Vagina (tissue), 2 donors: Measurements from ENCODE around the gene KLC1.

Source experiments
- CTCF ChIP-seq, 3 experiments: fragments of 450-650 bp in 2 of 3; fragments of 200-600 bp in 1 of 3; sonication (generic) in 1 of 3; IDR thresholded peaks; one replicate each; pipeline ENCODE4 v1.5.1; 2017 to 2019; ENCODE audit warnings: antibody characterized with exemption in 3 of 3, mild to moderate bottlenecking in 2 of 3, moderate library complexity in 2 of 3
- POLR2A ChIP-seq, 2 donors: fragments of 450-650 bp; IDR thresholded peaks; one replicate each; pipeline ENCODE4 v1.6.1; 2017; ENCODE audit warnings: antibody characterized with exemption in 2 of 2, mild to moderate bottlenecking in 2 of 2, moderate library complexity in 2 of 2
- POLR2AphosphoS5 ChIP-seq, 2 donors: sonication (generic); formaldehyde crosslinking; IDR thresholded peaks; one replicate each; pipeline ENCODE4 v1.9.0; 2017; ENCODE audit warnings: antibody characterized with exemption in 2 of 2, mild to moderate bottlenecking in 2 of 2, low read depth in 1 of 2; ENCODE audit not compliant: insufficient read depth in 1 of 2

GRCh38 chr14:103680491-103681231 lies 51.6 kb downstream of the KLC1 start:
- TF ChIP-seq CTCF (IDR thresholded peaks at IDR 0.05) (no peak), POLR2A (IDR thresholded peaks at IDR 0.05) (no peak), POLR2AphosphoS5 (IDR thresholded peaks at IDR 0.05; ENCODE audit: insufficient read depth in 1 of 2, low read depth in 1 of 2) (no peak)
